GM23338 (cell line): Measurements from ENCODE around the gene SPIRE2. TPM values are rescaled to one million over a fixed set of nuclear protein-coding genes. Genes with fewer than 3 reads are reported as not detected.
"Not testable (repeated sequence)": the region's sequence is repeated elsewhere in the genome, so short reads cannot be mapped to it uniquely, and the experiment has no call there.

Experiments
- ATAC-seq: fragments of 200-7000 bp; cut with Tn5 transposase; 3 replicates; pipeline ENCODE4 v1.9.1; 2020
- DNase-seq: peaks from one replicate; pipeline ENCODE4 v3.0.0-alpha.2; 2015; ENCODE audit warnings: low spot score
- H2AFZ ChIP-seq: fragments of 200-600 bp; sonication (generic); 2 replicates; pipeline ENCODE4 v1.8.0; 2016; ENCODE audit warnings: antibody characterized with exemption, mild to moderate bottlenecking, moderate library complexity
- H3F3A ChIP-seq: fragments of 200-600 bp; sonication (generic); replicated peaks from 2 replicates; pipeline ENCODE4 v1.8.0; 2017; ENCODE audit warnings: antibody characterized with exemption, mixed run types, low read depth
- H3K27ac ChIP-seq: fragments of 200-600 bp; sonication (generic); 2 replicates; pipeline ENCODE4 v1.6.1; 2016; ENCODE audit warnings: low read depth
- H3K27me3 ChIP-seq: fragments of 200-600 bp; sonication (generic); 2 replicates; pipeline ENCODE4 v1.8.0; 2016; ENCODE audit warnings: mild to moderate bottlenecking, mixed run types, moderate library complexity; ENCODE audit not compliant: insufficient read depth
- H3K36me3 ChIP-seq: fragments of 200-600 bp; sonication (generic); 2 replicates; pipeline ENCODE4 v1.8.0; 2016; ENCODE audit warnings: mild to moderate bottlenecking; ENCODE audit not compliant: insufficient read depth
- H3K4me1 ChIP-seq: fragments of 200-600 bp; sonication (generic); 2 replicates; pipeline ENCODE4 v1.8.0; 2016; ENCODE audit warnings: mild to moderate bottlenecking, moderate library complexity; ENCODE audit not compliant: insufficient read depth
- H3K4me2 ChIP-seq: fragments of 200-600 bp; sonication (generic); 2 replicates; pipeline ENCODE4 v1.7.1; 2017; ENCODE audit warnings: mixed run types
- H3K4me3 ChIP-seq: fragments of 200-600 bp; sonication (generic); 2 replicates; pipeline ENCODE4 v1.6.1; 2016; ENCODE audit warnings: mixed run types
- H3K79me2 ChIP-seq: fragments of 200-600 bp; sonication (generic); replicated peaks from 2 replicates; pipeline ENCODE4 v1.8.0; 2017; ENCODE audit warnings: mild to moderate bottlenecking; ENCODE audit not compliant: insufficient read depth
- H3K9me2 ChIP-seq: fragments of 200-600 bp; sonication (generic); 2 replicates; pipeline ENCODE4 v1.8.0; 2017; ENCODE audit not compliant: insufficient read depth
- H4K20me1 ChIP-seq: fragments of 200-600 bp; sonication (generic); replicated peaks from 2 replicates; pipeline ENCODE4 v1.8.0; 2017; ENCODE audit warnings: mild to moderate bottlenecking; ENCODE audit not compliant: insufficient read depth
- H3K27ac Mint-ChIP-seq: 2 replicates; pipeline ENCODE4 v1.8.0; 2020; ENCODE audit warnings: inconsistent platforms, mild to moderate bottlenecking, moderate library complexity, mixed read lengths
- H3K27me3 Mint-ChIP-seq: 3 replicates; pipeline ENCODE4 v1.8.0; 2022; ENCODE audit warnings: low read depth, mild to moderate bottlenecking, moderate library complexity, mixed read lengths, inconsistent platforms; ENCODE audit not compliant: insufficient read depth, poor library complexity
- H3K36me3 Mint-ChIP-seq: 3 replicates; pipeline ENCODE4 v1.8.0; 2021; ENCODE audit warnings: low read depth, mild to moderate bottlenecking, inconsistent platforms, moderate library complexity, mixed read lengths
- H3K4me1 Mint-ChIP-seq: 3 replicates; pipeline ENCODE4 v1.8.0; 2020; ENCODE audit warnings: mild to moderate bottlenecking, inconsistent platforms, mixed read lengths
- H3K4me3 Mint-ChIP-seq: 3 replicates; pipeline ENCODE4 v1.8.0; 2021; ENCODE audit warnings: moderate library complexity, mild to moderate bottlenecking, inconsistent platforms, mixed read lengths
- H3K9me3 Mint-ChIP-seq: 3 replicates; pipeline ENCODE4 v1.8.0; 2020; ENCODE audit warnings: moderate library complexity, mild to moderate bottlenecking, inconsistent platforms, mixed read lengths
- CREB1 ChIP-seq: fragments of 250-450 bp; sonication (Bioruptor Pico); IDR thresholded peaks from 2 replicates; pipeline ENCODE4 v1.5.0; 2020; ENCODE audit warnings: low read depth, mild to moderate bottlenecking, moderate library complexity
- EZH2 ChIP-seq: fragments of 200-600 bp; sonication (generic); IDR thresholded peaks from one replicate; pipeline ENCODE4 v1.8.0; 2017; ENCODE audit warnings: antibody characterized with exemption, mild to moderate bottlenecking, low read depth; ENCODE audit not compliant: unreplicated experiment
- EZH2phosphoT487 ChIP-seq: fragments of 200-600 bp; sonication (generic); IDR thresholded peaks from one replicate; pipeline ENCODE4 v1.8.1; 2018; ENCODE audit warnings: antibody characterized with exemption; ENCODE audit not compliant: unreplicated experiment
- JUNB ChIP-seq: IDR thresholded peaks from one replicate; pipeline ENCODE4 v1.6.1; 2016; ENCODE audit warnings: antibody characterized with exemption; ENCODE audit not compliant: unreplicated experiment
- POLR2AphosphoS5 ChIP-seq: IDR thresholded peaks from 2 replicates; pipeline ENCODE4 v1.6.1; 2016; ENCODE audit warnings: antibody characterized with exemption, low read depth
- STAT1 ChIP-seq: IDR thresholded peaks from one replicate; pipeline ENCODE4 v1.6.1; 2016; ENCODE audit warnings: antibody characterized with exemption; ENCODE audit not compliant: unreplicated experiment
- ZNF114 ChIP-seq: fragments of 250-450 bp; sonication (Bioruptor Pico); IDR thresholded peaks from 2 replicates; pipeline ENCODE4 v1.5.0; 2020; ENCODE audit warnings: mild to moderate bottlenecking, moderate library complexity
- ZNF331 ChIP-seq: fragments of 250-450 bp; sonication (Bioruptor Pico); IDR thresholded peaks from 2 replicates; pipeline ENCODE4 v1.5.0; 2020; ENCODE audit warnings: low read depth, mild to moderate bottlenecking, moderate library complexity
- polyA plus RNA-seq: library from polyadenylated mRNA; unstranded; fragments of >200 nt; fragmentation: Nextera tagmentation; extraction: Ambion mirVana; gene quantifications from 2 replicates; pipeline ENCODE4 v1.2.1, GENCODE V29; 2016
- total RNA-seq: library from RNA; depleted of rRNA; stranded (reverse); fragments of >200 nt; shearing (Covaris generic); gene quantifications from 2 replicates; pipeline ENCODE4 v1.2.3, GENCODE V29; 2014
- TF ChIP-seq, protein P1 (sequence below): IDR thresholded peaks from 2 replicates; pipeline ENCODE4 v1.6.1; 2016; ENCODE audit warnings: antibody characterized with exemption

SPIRE2 gene
- total and polyA plus RNA-seq, 2 experiments from 2014 or later, result 5.0 to 15.2 TPM

DNA sequence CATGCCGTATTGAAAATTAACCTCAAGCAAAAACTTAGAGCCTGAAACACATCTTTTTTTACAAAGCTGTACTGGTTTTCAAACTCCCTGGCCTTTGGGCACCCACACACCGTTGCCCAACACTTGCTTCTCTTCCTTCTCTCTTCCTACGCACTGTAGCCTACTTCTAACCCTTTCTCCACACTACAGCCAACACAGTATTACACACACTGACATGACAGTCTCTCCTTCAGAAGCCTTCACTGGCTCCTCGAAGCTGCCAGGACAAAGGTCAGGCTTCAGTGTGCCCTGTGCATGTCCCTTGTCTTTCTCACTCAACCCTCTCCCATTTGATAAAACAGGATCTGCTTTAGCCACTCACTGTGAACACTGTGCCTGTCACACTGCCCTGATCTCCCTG is 19.8 kb upstream of the SPIRE2 start (continued):
- TF ChIP-seq EZH2phosphoT487 (no peak), POLR2AphosphoS5 (no peak), ZNF114 (no peak), EZH2 (no peak)

DNA sequence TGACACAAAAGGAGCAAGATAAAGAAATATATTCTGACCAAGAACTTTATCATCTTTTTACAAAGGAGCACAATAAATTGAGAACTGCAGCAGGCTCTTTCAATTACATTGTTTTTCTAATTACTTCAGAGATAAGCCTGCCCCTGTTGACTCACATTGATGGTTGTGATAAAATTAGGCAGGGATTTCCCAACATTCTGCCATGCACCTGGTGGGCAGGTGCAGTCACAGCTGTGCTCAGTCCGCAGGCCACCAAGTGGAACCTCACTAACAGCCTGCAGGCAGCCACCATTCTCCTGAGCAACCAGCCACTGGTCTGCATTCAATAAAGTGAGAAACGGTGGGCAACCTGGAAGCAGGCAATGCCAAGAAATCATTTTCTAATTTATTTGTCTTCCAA is 17.0 kb upstream of the SPIRE2 start:
- H3K4me2 ChIP-seq, result no peak overlapping the region
- H3K4me1 ChIP-seq, result no peaks in the 10 kb centered on the region
- ATAC-seq (no peak), DNase-seq (no peak)
- H3K36me3 ChIP-seq, result peaks cover 28% of the 10 kb centered on the region
- Mint-ChIP-seq H3K4me3 (no peak overlapping the region), H3K36me3 (peaks cover 57% of the 10 kb centered on the region), H3K4me1 (peaks cover 5% of the 10 kb centered on the region), H3K27me3 (peaks cover 5% of the 10 kb centered on the region), H3K27ac (no peak overlapping the region), H3K9me3 (no peaks in the 10 kb centered on the region)
- H3K79me2 ChIP-seq, result peaks cover 29% of the 10 kb centered on the region
- H4K20me1 ChIP-seq, result peaks cover 7% of the 10 kb centered on the region
- H3K9me2 ChIP-seq, result no peaks in the 10 kb centered on the region
- peaks cover 6% of the 10 kb centered on the region; the same call in 1 of the 2 replicates for H3F3A ChIP-seq
- no peak overlapping the region for H3K4me3 ChIP-seq
- TF ChIP-seq ZNF331 (CRISPR knock-in tag), result no peak
- TF ChIP-seq EZH2phosphoT487, result no peak
- TF ChIP-seq POLR2AphosphoS5, result no peak
- TF ChIP-seq, protein P1, sequence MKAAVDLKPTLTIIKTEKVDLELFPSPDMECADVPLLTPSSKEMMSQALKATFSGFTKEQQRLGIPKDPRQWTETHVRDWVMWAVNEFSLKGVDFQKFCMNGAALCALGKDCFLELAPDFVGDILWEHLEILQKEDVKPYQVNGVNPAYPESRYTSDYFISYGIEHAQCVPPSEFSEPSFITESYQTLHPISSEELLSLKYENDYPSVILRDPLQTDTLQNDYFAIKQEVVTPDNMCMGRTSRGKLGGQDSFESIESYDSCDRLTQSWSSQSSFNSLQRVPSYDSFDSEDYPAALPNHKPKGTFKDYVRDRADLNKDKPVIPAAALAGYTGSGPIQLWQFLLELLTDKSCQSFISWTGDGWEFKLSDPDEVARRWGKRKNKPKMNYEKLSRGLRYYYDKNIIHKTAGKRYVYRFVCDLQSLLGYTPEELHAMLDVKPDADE, result no peak
- TF ChIP-seq STAT1, result no peak
- TF ChIP-seq EZH2, result no peak
- TF ChIP-seq JUNB, result no peak
- no peaks in the 10 kb centered on the region for H3K27me3 ChIP-seq
- no peak overlapping the region for H3K27ac ChIP-seq
- H2AFZ ChIP-seq, result no peak overlapping the region

DNA sequence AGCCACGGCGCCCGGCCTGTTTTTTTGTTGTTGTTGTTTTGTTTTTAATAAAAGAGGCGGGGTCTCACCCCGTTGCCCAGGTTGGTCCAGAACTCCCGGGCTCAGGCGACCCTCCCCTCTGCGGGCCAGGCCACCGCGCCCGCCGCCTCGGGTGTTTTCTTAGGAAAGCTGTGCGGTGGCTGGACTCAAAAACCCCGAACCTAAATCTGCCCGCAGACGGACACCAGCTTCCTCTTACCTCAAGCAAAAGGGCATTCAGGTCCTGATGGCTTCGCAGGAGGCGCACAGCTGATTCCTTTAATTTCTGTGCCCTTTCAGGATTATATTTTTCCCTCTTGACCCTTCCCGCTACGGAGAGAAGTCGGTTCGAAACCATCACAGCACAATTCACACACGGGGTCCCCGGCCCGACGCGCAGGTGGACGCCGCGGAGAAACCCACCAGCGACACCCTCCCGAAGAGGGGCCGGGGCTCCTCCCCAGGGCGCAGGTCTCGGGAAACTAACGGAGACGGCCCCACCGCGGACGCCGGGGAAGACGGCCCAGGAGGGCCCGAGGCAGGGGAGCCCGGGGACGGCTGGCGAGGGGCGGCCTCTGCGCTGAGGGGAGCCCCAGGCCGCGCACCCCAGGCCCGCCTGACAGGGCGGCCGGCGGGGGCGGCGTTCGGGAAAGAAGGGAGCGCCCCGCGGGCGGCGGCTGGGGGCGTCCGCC is 12.5 kb upstream of the SPIRE2 start:
- Histone ChIP-seq H3K9me2 (no peaks in the 10 kb centered on the region), H3K36me3 (peaks cover 7% of the 10 kb centered on the region), H3K79me2 (peaks cover 29% of the 10 kb centered on the region), H2AFZ (0 out of 2 replicates have a peak overlapping the region, but pooled peaks have one; percentile 69), H3F3A (peaks cover 14% of the 10 kb centered on the region), H3K27ac (no peak overlapping the region), H4K20me1 (peaks cover 7% of the 10 kb centered on the region), H3K4me2 (peak overlapping the region; percentile 94), H3K4me3 (peak overlapping the region; percentile 94), H3K4me1 (peaks cover 3% of the 10 kb centered on the region; the same call in 1 of the 2 replicates), H3K27me3 (no peaks in the 10 kb centered on the region)
- Mint-ChIP-seq H3K9me3 (peaks cover 17% of the 10 kb centered on the region; the same call in 2 of the 3 replicates), H3K4me1 (peaks cover 13% of the 10 kb centered on the region), H3K36me3 (peaks cover 42% of the 10 kb centered on the region), H3K27me3 (peaks cover 18% of the 10 kb centered on the region), H3K4me3 (peak overlapping the region; percentile 89), H3K27ac (no peak overlapping the region)
- TF ChIP-seq STAT1, result no peak
- TF ChIP-seq, protein P1, result no peak
- TF ChIP-seq ZNF331 (CRISPR knock-in tag), result no peak
- TF ChIP-seq POLR2AphosphoS5, result no peak
- TF ChIP-seq CREB1 (CRISPR knock-in tag), result no peak
- ATAC-seq (no peak; the same call in 2 of the 3 replicates), DNase-seq (peak; percentile 39)

DNA sequence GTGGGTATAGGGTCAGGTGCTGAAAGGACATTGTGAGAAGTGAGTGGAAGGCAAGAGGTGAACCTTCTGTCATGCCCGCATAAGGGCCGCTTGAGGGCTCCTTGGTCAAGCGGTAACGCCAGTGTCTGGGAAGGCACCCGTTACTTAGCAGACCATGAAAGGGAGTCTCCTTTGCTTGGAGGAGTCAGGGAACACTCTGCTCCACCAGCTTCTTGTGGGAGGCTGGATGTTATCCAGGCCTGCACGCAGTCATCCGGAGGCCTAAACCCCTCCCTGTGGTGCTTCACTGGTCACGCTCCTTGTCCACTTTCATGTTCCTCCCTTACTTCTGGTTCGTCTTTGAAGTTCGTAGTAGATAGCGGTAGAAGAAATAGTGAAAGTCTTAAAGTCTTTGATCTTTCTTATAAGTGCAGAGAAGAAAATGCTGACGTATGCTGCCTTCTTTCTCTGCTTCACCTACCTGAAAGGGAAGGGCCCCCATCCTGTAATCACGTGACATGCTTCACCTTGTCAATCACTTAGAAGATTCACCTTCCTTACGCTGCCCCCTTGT is 9.3 kb upstream of the SPIRE2 start:
- H4K20me1 ChIP-seq, H3K27me3 ChIP-seq, H3K36me3 ChIP-seq, H3K27ac Mint-ChIP-seq, H3K27ac ChIP-seq, H3K9me2 ChIP-seq, H3K4me3 ChIP-seq, ATAC-seq, H2AFZ ChIP-seq, DNase-seq: not testable (repeated sequence)
- peak overlapping the region; percentile 70; the same call in 2 of the 3 replicates for H3K4me3 Mint-ChIP-seq
- H3K79me2 ChIP-seq, result peaks cover 20% of the 10 kb centered on the region
- H3K9me3 Mint-ChIP-seq, result peaks cover 17% of the 10 kb centered on the region; the same call in 2 of the 3 replicates
- peaks cover 16% of the 10 kb centered on the region for H3F3A ChIP-seq
- H3K4me1 ChIP-seq, result peaks cover 15% of the 10 kb centered on the region
- H3K4me2 ChIP-seq, result peak overlapping the region; percentile 41; the same call in 1 of the 2 replicates
- H3K27me3 Mint-ChIP-seq, result peaks cover 18% of the 10 kb centered on the region
- H3K36me3 Mint-ChIP-seq, result peaks cover 34% of the 10 kb centered on the region
- H3K4me1 Mint-ChIP-seq, result peaks cover 30% of the 10 kb centered on the region

DNA sequence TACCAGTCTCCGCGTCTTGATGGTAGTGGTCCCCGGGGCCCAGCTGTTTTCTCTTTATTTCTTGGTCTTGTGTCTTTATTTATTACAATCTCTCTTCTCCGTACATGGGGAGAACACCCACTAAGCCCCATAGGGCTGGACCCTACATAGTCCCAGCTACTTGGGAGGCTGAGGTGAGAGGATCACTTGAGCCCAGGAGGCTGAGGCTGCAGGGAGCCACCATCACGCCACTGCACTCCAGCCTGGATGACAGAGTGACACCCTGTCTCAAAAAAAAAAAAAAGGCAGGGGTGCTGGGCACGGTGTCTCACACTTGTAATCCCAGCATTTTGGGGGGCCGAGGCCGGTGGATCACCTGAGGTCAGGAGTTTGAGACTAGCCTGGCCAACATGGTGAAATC is 8.8 kb upstream of the SPIRE2 start:
- Histone ChIP-seq H3K4me1 (peaks cover 15% of the 10 kb centered on the region), H3K79me2 (peaks cover 15% of the 10 kb centered on the region), H3F3A (peaks cover 16% of the 10 kb centered on the region)
- H2AFZ ChIP-seq, H3K4me2 ChIP-seq, H3K4me3 ChIP-seq, ATAC-seq, H3K36me3 ChIP-seq, DNase-seq, H3K27ac ChIP-seq, H3K9me2 ChIP-seq, H3K27ac Mint-ChIP-seq, H3K27me3 ChIP-seq, H4K20me1 ChIP-seq: not testable (repeated sequence)
- peaks cover 17% of the 10 kb centered on the region; the same call in 2 of the 3 replicates for H3K9me3 Mint-ChIP-seq
- peaks cover 29% of the 10 kb centered on the region for H3K36me3 Mint-ChIP-seq
- peaks cover 18% of the 10 kb centered on the region for H3K27me3 Mint-ChIP-seq
- peak overlapping the region; percentile 70; the same call in 1 of the 3 replicates for H3K4me3 Mint-ChIP-seq
- peaks cover 25% of the 10 kb centered on the region; the same call in 2 of the 3 replicates for H3K4me1 Mint-ChIP-seq
